Upper lobe of left lung (tissue), 6 donors: ENCODE data around the gene RFX2. TPM values are rescaled to one million over a fixed set of nuclear protein-coding genes. Genes with fewer than 3 reads are reported as not detected.

ENCODE experiments used
- ATAC-seq, 2 donors: fragments of 200-7000 bp; cut with Tn5 transposase; one replicate each; pipeline ENCODE4 v1.9.1; 2022; ENCODE audit warnings: mild to moderate bottlenecking in 2 of 2, moderate library complexity in 2 of 2; ENCODE audit not compliant: low FRiP score in 2 of 2
- DNase-seq, 2 donors: peaks; one replicate each; pipeline ENCODE4 v3.0.0-alpha.2; 2019 to 2020
- H3K27ac ChIP-seq, 4 donors: fragments of 200-600 bp; sonication (generic); one replicate each; pipeline ENCODE4 v1.5.1; 2016 to 2019
- H3K27me3 ChIP-seq, 4 donors: fragments of 200-600 bp; sonication (generic); one replicate each; pipeline ENCODE4 v1.5.1; 2017 to 2019
- H3K36me3 ChIP-seq, 4 donors: fragments of 200-600 bp; sonication (generic); one replicate each; pipeline ENCODE4 v1.5.1; 2016 to 2019
- H3K4me1 ChIP-seq, 4 donors: fragments of 200-600 bp; sonication (generic); one replicate each; pipeline ENCODE4 v1.5.1; 2018 to 2019
- H3K4me3 ChIP-seq, 4 donors: fragments of 200-600 bp; sonication (generic); one replicate each; pipeline ENCODE4 v1.5.1; 2017 to 2019; ENCODE audit warnings: mild to moderate bottlenecking in 2 of 4, moderate library complexity in 1 of 4
- H3K9me3 ChIP-seq, 4 donors: fragments of 200-600 bp; sonication (generic); one replicate each; pipeline ENCODE4 v1.5.1; 2018 to 2019
- CTCF ChIP-seq, 6 experiments: fragments of 450-650 bp in 4 of 6; fragments of 200-600 bp in 2 of 6; sonication (generic) in 2 of 6; IDR thresholded peaks; one replicate each; pipeline ENCODE4 v1.5.1; 2016 to 2019; ENCODE audit warnings: antibody characterized with exemption in 6 of 6
- EP300 ChIP-seq, 4 donors: sonication (generic); formaldehyde crosslinking; IDR thresholded peaks; one replicate each; pipeline ENCODE4 v1.5.1; 2017; ENCODE audit warnings: antibody characterized with exemption in 4 of 4, control low read depth in 2 of 4
- POLR2A ChIP-seq, 4 donors: fragments of 450-650 bp; IDR thresholded peaks; one replicate each; pipeline ENCODE4 v1.5.1; 2016 to 2017; ENCODE audit warnings: antibody characterized with exemption in 4 of 4, mild to moderate bottlenecking in 2 of 4
- POLR2AphosphoS5 ChIP-seq, 2 donors: sonication (generic); formaldehyde crosslinking; IDR thresholded peaks; one replicate each; pipeline ENCODE4 v1.5.1; 2017; ENCODE audit warnings: antibody characterized with exemption in 2 of 2
- WGBS, 2 donors: methylation state at CpG; one replicate each; pipeline ENCODE4 v1.1.5; 2017 to 2018; 5-methylcytosine and 5-hydroxymethylcytosine counted together
- total RNA-seq, 6 donors: library from RNA; depleted of rRNA in 4 of 6; stranded (reverse); fragments of >200 nt in 4 of 6; gene quantifications; one replicate each; pipeline versions ENCODE4 v1.1.0 to v1.2.1, GENCODE V29; 2016 to 2021
- donor health status: DM: no; HTN: no; CAD: no; lungs with moderate emphysema.
- donor health status: DM: no; HTN: yes; CAD: no; lungs with severe emphysema.

Gene RFX2
- total RNA-seq, 6 donors from 2014 or later = 14.3 to 111 (median 28.6) TPM

- no peak for ATAC-seq
- DNase-seq = no peak
- no peak for TF ChIP-seq CTCF (IDR thresholded peaks at IDR 0.05)
- no peak for TF ChIP-seq POLR2A (IDR thresholded peaks at IDR 0.05)
- no peak for TF ChIP-seq POLR2AphosphoS5 (IDR thresholded peaks at IDR 0.05)
- no peak for TF ChIP-seq EP300 (IDR thresholded peaks at IDR 0.05)
- Histone ChIP-seq H3K4me1 (peaks cover 25 to 37% (median 34%) of the 10 kb centered on the region in 4 donors), H3K27me3 (no peaks in the 10 kb centered on the region), H3K4me3 (no peak overlapping the region), H3K27ac (peak overlapping the region in 2 of 4 donors; percentile 3 to 48), H3K36me3 (no peaks in the 10 kb centered on the region), H3K9me3 (no peaks in the 10 kb centered on the region)
- 86 to 95% methylated on average over 3 of the region's 3 CpGs for WGBS, 2 donors
Measured at GRCh38 chr19:6070207-6070681, 40.1 kb downstream of the RFX2 start.

- Histone ChIP-seq H3K4me1 (peaks cover 25 to 45% (median 43%) of the 10 kb centered on the region in 4 donors), H3K36me3 (no peaks in the 10 kb centered on the region), H3K9me3 (no peaks in the 10 kb centered on the region), H3K27me3 (no peaks in the 10 kb centered on the region), H3K4me3 (no peak overlapping the region), H3K27ac (peak overlapping the region in 1 of 4 donors; percentile 91)
- TF ChIP-seq POLR2A (IDR thresholded peaks at IDR 0.05) (no peak), CTCF (IDR thresholded peaks at IDR 0.05) (no peak), EP300 (IDR thresholded peaks at IDR 0.05) (no peak), POLR2AphosphoS5 (IDR thresholded peaks at IDR 0.05) (no peak)
- no peak for DNase-seq
- no peak for ATAC-seq
Measured at GRCh38 chr19:6069268-6069791, 41.0 kb downstream of the RFX2 start.

GRCh38 chr19:6068711-6069110 lies 41.6 kb downstream of the RFX2 start:
- H3K36me3 ChIP-seq = no peaks in the 10 kb centered on the region
- ATAC-seq = no peak
- H3K9me3 ChIP-seq = no peaks in the 10 kb centered on the region
- no peak for DNase-seq
- TF ChIP-seq CTCF (IDR thresholded peaks at IDR 0.05) = no peak
- peak overlapping the region in 1 of 4 donors; percentile 91 for H3K27ac ChIP-seq
- no peak overlapping the region for H3K4me3 ChIP-seq
- no peaks in the 10 kb centered on the region for H3K27me3 ChIP-seq
- WGBS, 2 donors = 23 to 41% methylated on average over 2 of the region's 2 CpGs
- peaks cover 25 to 52% (median 49%) of the 10 kb centered on the region in 4 donors for H3K4me1 ChIP-seq

GRCh38 chr19:6067975-6068374 lies 42.3 kb downstream of the RFX2 start:
- DNase-seq = no peak
- ATAC-seq = no peak
- no peaks in the 10 kb centered on the region for H3K36me3 ChIP-seq
- no peaks in the 10 kb centered on the region for H3K9me3 ChIP-seq
- H3K27ac ChIP-seq = peak overlapping the region; percentile 73 to 97 (median 84)
- peaks cover 32 to 59% (median 57%) of the 10 kb centered on the region in 4 donors for H3K4me1 ChIP-seq
- H3K4me3 ChIP-seq = no peak overlapping the region
- WGBS, 2 donors = 97 to 100% methylated on average over 2 of the region's 2 CpGs
- no peaks in the 10 kb centered on the region for H3K27me3 ChIP-seq
- TF ChIP-seq EP300 (IDR thresholded peaks at IDR 0.05) = no peak

- peak; percentile 82 to 85 for ATAC-seq
- H3K4me1 ChIP-seq = peaks cover 41 to 65% (median 64%) of the 10 kb centered on the region in 4 donors
Measured at GRCh38 chr19:6066661-6067646, 43.3 kb downstream of the RFX2 start.

More at GRCh38 chr19:6066661-6067646, 43.3 kb downstream of the RFX2 start:
- Histone ChIP-seq H3K27ac (peak overlapping the region; percentile 73 to 97 (median 84)), H3K9me3 (no peaks in the 10 kb centered on the region), H3K36me3 (no peaks in the 10 kb centered on the region), H3K4me3 (no peak overlapping the region), H3K27me3 (no peaks in the 10 kb centered on the region)
- 13 to 16% methylated on average over 18 of the region's 18 CpGs for WGBS, 2 donors
- TF ChIP-seq POLR2A (IDR thresholded peaks at IDR 0.05) (peak in 2 of 4 donors; percentile 16 to 18), CTCF (IDR thresholded peaks at IDR 0.05) (no peak), EP300 (IDR thresholded peaks at IDR 0.05) (peak; percentile 4 to 55 (median 14)), POLR2AphosphoS5 (IDR thresholded peaks at IDR 0.05) (peak in 1 of 2 donors; percentile 65)
- DNase-seq = peak in 1 of 2 donors; percentile 92
